ENCODE results near the gene HIVEP1. TPM values are rescaled to one million over a fixed set of nuclear protein-coding genes. Genes with fewer than 3 reads are reported as not detected.
"Not testable (repeated sequence)": the region's sequence is repeated elsewhere in the genome, so short reads cannot be mapped to it uniquely, and the experiment has no call there.

Gene HIVEP1
- total and polyA plus RNA-seq, 3 donors from 2014 or later = 15.5 to 53.3 (median 44.1) TPM

DNA sequence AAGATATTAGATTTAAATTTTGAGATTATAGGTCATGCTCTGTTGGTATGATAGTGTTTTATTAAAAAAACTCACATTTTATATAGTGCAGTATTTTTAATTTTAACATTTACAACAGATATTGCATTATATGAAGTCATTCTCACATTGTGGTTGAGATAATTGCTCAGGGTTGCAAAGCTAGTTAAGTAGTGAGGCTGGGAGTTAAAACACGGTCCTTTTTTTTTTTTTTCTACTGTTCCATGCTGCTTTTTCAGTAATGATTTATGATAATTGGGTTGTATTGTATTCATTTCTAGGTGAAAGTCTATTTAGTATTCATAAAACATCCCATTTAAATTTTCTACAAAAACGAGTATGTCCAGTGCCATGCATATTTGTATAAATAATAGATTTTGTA is 160.5 kb downstream of the HIVEP1 start:
- intact Hi-C loops (cut with DNase I; ENCODE audit: low total_unique reads) = no loop called here
- no peak for TF ChIP-seq POLR2A (IDR thresholded peaks at IDR 0.05)
- TF ChIP-seq, protein P1, sequence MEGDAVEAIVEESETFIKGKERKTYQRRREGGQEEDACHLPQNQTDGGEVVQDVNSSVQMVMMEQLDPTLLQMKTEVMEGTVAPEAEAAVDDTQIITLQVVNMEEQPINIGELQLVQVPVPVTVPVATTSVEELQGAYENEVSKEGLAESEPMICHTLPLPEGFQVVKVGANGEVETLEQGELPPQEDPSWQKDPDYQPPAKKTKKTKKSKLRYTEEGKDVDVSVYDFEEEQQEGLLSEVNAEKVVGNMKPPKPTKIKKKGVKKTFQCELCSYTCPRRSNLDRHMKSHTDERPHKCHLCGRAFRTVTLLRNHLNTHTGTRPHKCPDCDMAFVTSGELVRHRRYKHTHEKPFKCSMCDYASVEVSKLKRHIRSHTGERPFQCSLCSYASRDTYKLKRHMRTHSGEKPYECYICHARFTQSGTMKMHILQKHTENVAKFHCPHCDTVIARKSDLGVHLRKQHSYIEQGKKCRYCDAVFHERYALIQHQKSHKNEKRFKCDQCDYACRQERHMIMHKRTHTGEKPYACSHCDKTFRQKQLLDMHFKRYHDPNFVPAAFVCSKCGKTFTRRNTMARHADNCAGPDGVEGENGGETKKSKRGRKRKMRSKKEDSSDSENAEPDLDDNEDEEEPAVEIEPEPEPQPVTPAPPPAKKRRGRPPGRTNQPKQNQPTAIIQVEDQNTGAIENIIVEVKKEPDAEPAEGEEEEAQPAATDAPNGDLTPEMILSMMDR (IDR thresholded peaks at IDR 0.05) = no peak
- H3K27me3 ChIP-seq = no peaks in the 10 kb centered on the region
- no peaks in the 10 kb centered on the region for H3K9me3 ChIP-seq
- 47 to 50% methylated on average over 2 of the region's 2 CpGs for WGBS, 2 donors
- no peaks in the 10 kb centered on the region for H3K4me1 ChIP-seq
- no peaks in the 10 kb centered on the region for H3K36me3 ChIP-seq (ENCODE audit: low read depth, missing control alignments)
- H3K27ac ChIP-seq = no peak overlapping the region
- no peak overlapping the region for H3K4me3 ChIP-seq
- DNase-seq = no peak

DNA sequence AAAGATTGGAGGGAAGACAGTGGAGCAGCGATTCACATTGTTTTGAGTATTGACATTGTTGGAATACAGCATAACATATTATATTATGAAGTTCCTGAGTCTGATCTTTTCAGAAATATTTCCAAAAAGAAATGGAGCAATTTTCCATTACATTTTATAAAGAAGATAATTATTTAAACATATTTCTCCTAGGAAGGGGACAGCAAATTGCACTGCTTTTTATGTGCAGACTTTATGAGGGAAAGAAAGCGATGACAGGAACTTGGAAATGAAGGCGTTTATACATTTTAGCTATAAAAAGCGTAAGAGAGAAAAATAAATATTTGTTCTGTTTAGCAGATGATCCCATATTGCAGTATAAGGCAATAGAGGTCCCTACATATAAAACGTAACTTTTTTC is 161.1 kb downstream of the HIVEP1 start:
- Histone ChIP-seq H3K27ac (no peak overlapping the region), H3K9me3 (no peaks in the 10 kb centered on the region), H3K36me3 (ENCODE audit: low read depth, missing control alignments) (no peaks in the 10 kb centered on the region), H3K4me3 (no peak overlapping the region), H3K4me1 (no peaks in the 10 kb centered on the region), H3K27me3 (no peaks in the 10 kb centered on the region)
- 80 to 81% methylated on average over 5 of the region's 5 CpGs for WGBS, 2 donors
- no peak for DNase-seq
- intact Hi-C loops (cut with DNase I; ENCODE audit: low total_unique reads) = no loop called here
- TF ChIP-seq, protein P1 (IDR thresholded peaks at IDR 0.05) = no peak
- TF ChIP-seq POLR2A (IDR thresholded peaks at IDR 0.05) = no peak

DNA sequence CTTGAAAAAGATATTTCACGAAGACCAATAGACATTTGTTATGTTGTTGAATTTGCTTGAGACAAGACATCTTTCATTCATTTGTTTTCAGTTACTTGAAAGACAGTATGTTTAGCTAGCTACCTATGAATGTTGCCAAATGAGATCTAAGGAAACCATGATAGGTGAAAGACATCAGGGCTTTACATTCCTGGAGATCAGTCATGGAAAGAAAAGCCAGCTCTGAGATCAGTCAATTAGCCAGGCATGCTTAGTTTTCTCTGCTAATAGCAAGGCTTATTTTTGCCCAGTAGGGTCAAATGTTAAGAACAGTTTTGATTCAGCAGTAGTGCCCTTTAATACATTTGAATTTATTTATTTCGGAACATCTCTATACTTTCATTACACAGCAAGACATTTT is 161.5 kb downstream of the HIVEP1 start:
- H3K27ac ChIP-seq = no peak overlapping the region
- no peak overlapping the region for H3K4me3 ChIP-seq
- intact Hi-C loops (cut with DNase I; ENCODE audit: low total_unique reads) = no loop called here
- no peak for DNase-seq
- no peaks in the 10 kb centered on the region for H3K4me1 ChIP-seq
- TF ChIP-seq POLR2A (IDR thresholded peaks at IDR 0.05) = no peak
- TF ChIP-seq, protein P1 (IDR thresholded peaks at IDR 0.05) = no peak
- no peaks in the 10 kb centered on the region for H3K36me3 ChIP-seq (ENCODE audit: low read depth, missing control alignments)
- 69 to 72% methylated on average over 2 of the region's 2 CpGs for WGBS, 2 donors
- no peaks in the 10 kb centered on the region for H3K9me3 ChIP-seq
- no peaks in the 10 kb centered on the region for H3K27me3 ChIP-seq

GRCh38 chr6:12174878-12175277 is 162.8 kb downstream of the HIVEP1 start:
- no peak for TF ChIP-seq POLR2A (IDR thresholded peaks at IDR 0.05)
- TF ChIP-seq, protein P1 (IDR thresholded peaks at IDR 0.05) = no peak
- Histone ChIP-seq H3K36me3 (ENCODE audit: low read depth, missing control alignments) (no peaks in the 10 kb centered on the region), H3K27ac (no peak overlapping the region), H3K4me1 (no peaks in the 10 kb centered on the region), H3K4me3 (no peak overlapping the region), H3K27me3 (no peaks in the 10 kb centered on the region), H3K9me3 (no peaks in the 10 kb centered on the region)
- intact Hi-C loops (cut with DNase I; ENCODE audit: low total_unique reads) = no loop called here
- DNase-seq = no peak
- 69 to 95% methylated on average over 2 of the region's 2 CpGs for WGBS, 2 donors

DNA sequence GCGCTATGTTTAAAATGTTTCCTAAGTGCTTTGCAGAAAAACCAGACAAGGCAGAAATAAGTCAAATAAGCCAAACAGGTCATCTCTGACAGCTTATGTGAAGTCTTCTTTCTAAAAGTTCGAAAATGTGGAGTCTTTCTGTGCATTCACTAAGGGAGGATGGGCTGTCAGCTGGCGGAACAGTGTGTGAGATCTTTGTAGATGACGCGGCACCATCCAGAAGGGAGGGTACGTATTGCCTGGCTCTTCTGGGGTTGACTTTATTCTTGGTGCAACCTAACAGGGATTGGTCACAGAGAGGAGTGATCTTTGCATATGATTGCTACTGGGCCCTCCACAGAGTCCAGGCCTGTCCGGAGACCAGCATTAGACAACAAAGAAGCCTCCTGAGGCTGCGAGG is 163.5 kb downstream of the HIVEP1 start:
- Histone ChIP-seq H3K27me3 (no peaks in the 10 kb centered on the region), H3K4me1 (no peaks in the 10 kb centered on the region), H3K9me3 (no peaks in the 10 kb centered on the region), H3K36me3 (ENCODE audit: low read depth, missing control alignments) (no peaks in the 10 kb centered on the region), H3K27ac (no peak overlapping the region), H3K4me3 (no peak overlapping the region)
- DNase-seq = no peak
- TF ChIP-seq, protein P1 (IDR thresholded peaks at IDR 0.05) = no peak
- no peak for TF ChIP-seq POLR2A (IDR thresholded peaks at IDR 0.05)
- intact Hi-C loops (cut with DNase I; ENCODE audit: low total_unique reads) = no loop called here
- WGBS, 2 donors = 63 to 75% methylated on average over 8 of the region's 8 CpGs

GRCh38 chr6:12176782-12177181 is 164.7 kb downstream of the HIVEP1 start:
- H3K4me1 ChIP-seq; H3K36me3 ChIP-seq (ENCODE audit: low read depth, missing control alignments); H3K27me3 ChIP-seq; intact Hi-C loops (cut with DNase I; ENCODE audit: low total_unique reads); DNase-seq; H3K4me3 ChIP-seq; H3K9me3 ChIP-seq; H3K27ac ChIP-seq: not testable (repeated sequence)
- 74 to 94% methylated on average over 3 of the region's 3 CpGs for WGBS, 2 donors

Measured in testis (tissue), 3 donors.